Measurements from ENCODE around the gene PPP2R3B.

DNA sequence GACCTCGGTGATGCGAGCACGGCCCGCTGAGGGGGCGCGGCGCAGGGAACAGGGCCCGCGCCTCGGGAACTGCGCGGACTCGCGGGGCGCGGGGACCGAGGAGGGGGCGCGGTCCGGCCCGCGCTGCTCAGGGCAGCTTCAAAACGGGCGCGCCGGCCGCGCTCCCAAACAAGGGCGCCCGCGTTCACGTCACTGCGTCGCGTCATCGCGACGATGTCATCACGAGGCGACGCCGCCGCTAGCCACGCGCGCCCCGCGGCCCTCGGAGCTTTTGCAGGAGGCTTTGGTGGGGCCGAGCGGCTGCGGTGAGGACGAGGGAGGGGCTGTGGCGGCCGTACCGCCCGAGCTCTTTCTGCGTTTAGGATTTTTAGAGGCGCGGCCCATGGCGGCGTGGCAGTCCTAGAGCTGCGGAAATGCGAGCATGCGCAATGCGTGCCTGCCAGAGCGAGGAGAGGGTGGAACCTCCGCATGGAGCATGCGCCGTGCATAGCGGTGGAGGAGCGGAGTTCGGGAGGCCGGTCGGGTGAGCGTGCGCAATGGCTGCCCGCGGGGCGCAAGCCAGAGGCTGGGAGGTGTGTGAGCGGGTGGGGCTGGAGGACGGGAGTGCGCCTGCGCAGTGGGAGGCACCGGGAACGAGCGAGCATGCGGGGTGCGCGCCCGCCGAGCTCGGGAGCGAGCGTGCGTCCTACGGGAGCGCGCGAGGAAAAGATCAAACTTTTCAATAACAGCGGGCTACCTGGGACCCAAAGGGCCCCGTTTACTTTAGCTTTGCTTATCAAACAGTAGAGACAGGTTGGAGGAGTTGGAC lies at the start of gene PPP2R3B:
- TF ChIP-seq, protein P1, sequence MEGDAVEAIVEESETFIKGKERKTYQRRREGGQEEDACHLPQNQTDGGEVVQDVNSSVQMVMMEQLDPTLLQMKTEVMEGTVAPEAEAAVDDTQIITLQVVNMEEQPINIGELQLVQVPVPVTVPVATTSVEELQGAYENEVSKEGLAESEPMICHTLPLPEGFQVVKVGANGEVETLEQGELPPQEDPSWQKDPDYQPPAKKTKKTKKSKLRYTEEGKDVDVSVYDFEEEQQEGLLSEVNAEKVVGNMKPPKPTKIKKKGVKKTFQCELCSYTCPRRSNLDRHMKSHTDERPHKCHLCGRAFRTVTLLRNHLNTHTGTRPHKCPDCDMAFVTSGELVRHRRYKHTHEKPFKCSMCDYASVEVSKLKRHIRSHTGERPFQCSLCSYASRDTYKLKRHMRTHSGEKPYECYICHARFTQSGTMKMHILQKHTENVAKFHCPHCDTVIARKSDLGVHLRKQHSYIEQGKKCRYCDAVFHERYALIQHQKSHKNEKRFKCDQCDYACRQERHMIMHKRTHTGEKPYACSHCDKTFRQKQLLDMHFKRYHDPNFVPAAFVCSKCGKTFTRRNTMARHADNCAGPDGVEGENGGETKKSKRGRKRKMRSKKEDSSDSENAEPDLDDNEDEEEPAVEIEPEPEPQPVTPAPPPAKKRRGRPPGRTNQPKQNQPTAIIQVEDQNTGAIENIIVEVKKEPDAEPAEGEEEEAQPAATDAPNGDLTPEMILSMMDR (IDR thresholded peaks at IDR 0.05) = no peak
- TF ChIP-seq EZH2phosphoT487 (IDR thresholded peaks at IDR 0.05) = no peak
